Adrenal gland (tissue), 12 donors: ENCODE data around the gene STK32C. TPM values are rescaled to one million over a fixed set of nuclear protein-coding genes. Genes with fewer than 3 reads are reported as not detected.

Experiments used
- DNase-seq, 7 donors: peaks; one replicate each; pipeline ENCODE4 v3.0.0-alpha.2; 2019 to 2020
- H3K27ac ChIP-seq, 5 donors: fragments of 200-600 bp; sonication (generic) in 4 of 5; 1 replicate in 3 of 5; 2 replicates in 2 of 5; pipeline versions ENCODE4 v1.5.1 to v1.8.0; 2016 to 2020; ENCODE audit warnings: mild to moderate bottlenecking in 1 of 5
- H3K27me3 ChIP-seq: fragments of 200-600 bp; 2 replicates; pipeline ENCODE4 v1.8.0; 2021
- H3K36me3 ChIP-seq, 2 donors: fragments of 200-600 bp; replicated peaks in 1 of 2; 1 replicate in 1 of 2; 2 replicates in 1 of 2; pipeline versions ENCODE4 v1.5.1 to v1.8.0; 2018 to 2022
- H3K4me1 ChIP-seq, 2 donors: fragments of 200-600 bp; replicated peaks in 1 of 2; 1 replicate in 1 of 2; 2 replicates in 1 of 2; pipeline versions ENCODE4 v1.5.1 to v1.8.0; 2018 to 2021
- H3K4me3 ChIP-seq, 4 donors: fragments of 200-600 bp; sonication (generic) in 3 of 4; one replicate each; pipeline ENCODE4 v1.5.1; 2016 to 2018
- H3K9me3 ChIP-seq, 3 donors: fragments of 200-600 bp; sonication (generic) in 1 of 3; replicated peaks in 1 of 3; 1 replicate in 2 of 3; 2 replicates in 1 of 3; pipeline versions ENCODE4 v1.5.1 to v1.8.0; 2016 to 2021
- CTCF ChIP-seq, 6 experiments: fragments of 450-650 bp in 4 of 6; fragments of 200-600 bp in 2 of 6; sonication (generic) in 1 of 6; IDR thresholded peaks; 1 replicate in 5 of 6; 2 replicates in 1 of 6; pipeline versions ENCODE4 v1.5.1 to v1.8.0; 2016 to 2021; ENCODE audit warnings: antibody characterized with exemption in 6 of 6, mild to moderate bottlenecking in 2 of 6, moderate library complexity in 1 of 6
- POLR2A ChIP-seq, 2 donors: fragments of 450-650 bp; IDR thresholded peaks; one replicate each; pipeline ENCODE4 v1.6.1; 2017; ENCODE audit warnings: antibody characterized with exemption in 2 of 2, mild to moderate bottlenecking in 2 of 2, moderate library complexity in 1 of 2
- WGBS, 4 donors: extraction: QIAGEN DNeasy Blood & Tissue Kit in 2 of 4; methylation state at CpG; one replicate each; pipeline versions ENCODE4 v1.1.5 to v1.1.7; 2013 to 2017; 5-methylcytosine and 5-hydroxymethylcytosine counted together
- intact Hi-C, 2 donors: fragments of 100-400 bp; cut with DNase I; formaldehyde crosslinking; loops; one replicate each; pipeline versions ENCODE4 v1.14.1 to v1.15.0; 2022 to 2023
- polyA plus RNA-seq, 3 donors: library from polyadenylated mRNA; stranded (reverse); fragments of 200-250 nt in 2 of 3; fragments of 350-450 nt in 1 of 3; fragmentation: Illumina TruSeq in 1 of 3; extraction: RNeasy Lipid Tissue Mini Kit (QIAGEN cat#74804) in 1 of 3; gene quantifications; one replicate each; pipeline ENCODE4 v1.2.3, GENCODE V29; 2013 to 2014
- total RNA-seq, 9 donors: library from RNA; depleted of rRNA in 4 of 9; stranded (reverse); fragments of >200 nt in 4 of 9; fragments of 120-200 nt in 1 of 9; fragmentation: NEBNext Ultra II Directional in 1 of 9; extraction: Animal tissue kit (Norgen Biotek cat#: 25700) in 1 of 9; gene quantifications; one replicate each; pipeline versions ENCODE4 v1.1.0 to v1.2.4, GENCODE V29; 2013 to 2023
- donor health status: healthy with polysubstance abuse.
- donor health status: Bipolar disorder and iron deficiency.
- donor health status: DM: yes; HTN: yes; CAD: no.
- donor health status: DM: no; HTN: no; CAD: no.
- donor health status: DM: no; HTN: no; CAD: no.
- donor health status: DM: yes; HTN: yes; CAD: no.

Gene STK32C
- total and polyA plus RNA-seq, 12 donors = 2.8 to 36.5 (median 15.9) TPM

- Histone ChIP-seq H3K4me1 (no peaks in the 10 kb centered on the region), H3K27ac (no peak overlapping the region), H3K27me3 (no peaks in the 10 kb centered on the region), H3K36me3 (no peaks in the 10 kb centered on the region), H3K4me3 (no peak overlapping the region), H3K9me3 (no peaks in the 10 kb centered on the region)
- TF ChIP-seq CTCF (IDR thresholded peaks at IDR 0.05) = no peak
- no peak for TF ChIP-seq POLR2A (IDR thresholded peaks at IDR 0.05)
- 86 to 93% (median 91%) methylated on average over 13 of the region's 13 CpGs for WGBS, 4 donors
- no peak for DNase-seq
- intact Hi-C loops = no loop called here
Observed at GRCh38 chr10:132231656-132232022, 76.1 kb downstream of the STK32C start.

- Histone ChIP-seq H3K36me3 (no peaks in the 10 kb centered on the region), H3K9me3 (no peaks in the 10 kb centered on the region), H3K27me3 (no peaks in the 10 kb centered on the region), H3K4me1 (no peaks in the 10 kb centered on the region), H3K4me3 (peak overlapping the region in 1 of 4 donors; percentile 29), H3K27ac (peak overlapping the region in 1 of 5 donors; percentile 69)
- intact Hi-C loops = no loop called here
- 61 to 82% (median 73%) methylated on average over 9 to 21 of the region's 21 CpGs for WGBS, 4 donors
- no peak for TF ChIP-seq CTCF (IDR thresholded peaks at IDR 0.05)
- no peak for DNase-seq
Observed at GRCh38 chr10:132230557-132231210, 77.1 kb downstream of the STK32C start.

GRCh38 chr10:132229834-132230556 lies 77.8 kb downstream of the STK32C start:
- peak in 1 of 2 donors; percentile 35 for TF ChIP-seq POLR2A (IDR thresholded peaks at IDR 0.05)
- TF ChIP-seq CTCF (IDR thresholded peaks at IDR 0.05) = no peak
- H3K36me3 ChIP-seq = no peaks in the 10 kb centered on the region
- H3K4me3 ChIP-seq = peak overlapping the region in 1 of 4 donors; percentile 29
- 59 to 69% (median 62%) methylated on average over 9 to 36 of the region's 36 CpGs for WGBS, 4 donors
- H3K27ac ChIP-seq = peak overlapping the region in 2 of 5 donors; percentile 7 to 69
- no peaks in the 10 kb centered on the region for H3K4me1 ChIP-seq
- DNase-seq = peak in 4 of 7 donors; percentile 30 to 62 (median 36)
- no peaks in the 10 kb centered on the region for H3K27me3 ChIP-seq
- intact Hi-C loops = loop anchor here in 1 of 2 donors (5.0 kb wide), 1 partner anchor 222 kb away; no protein-coding TSS in a partner anchor
- no peaks in the 10 kb centered on the region for H3K9me3 ChIP-seq

- Histone ChIP-seq H3K4me3 (no peak overlapping the region), H3K9me3 (no peaks in the 10 kb centered on the region), H3K27ac (no peak overlapping the region), H3K4me1 (no peaks in the 10 kb centered on the region), H3K36me3 (no peaks in the 10 kb centered on the region), H3K27me3 (no peaks in the 10 kb centered on the region)
- WGBS, 4 donors = 73 to 85% (median 77%) methylated on average over 6 of the region's 6 CpGs
- no peak for DNase-seq
- TF ChIP-seq CTCF (IDR thresholded peaks at IDR 0.05) = no peak
- no peak for TF ChIP-seq POLR2A (IDR thresholded peaks at IDR 0.05)
- intact Hi-C loops = loop anchor here in 1 of 2 donors (5.0 kb wide), 1 partner anchor 223 kb away; no protein-coding TSS in a partner anchor
Observed at GRCh38 chr10:132229096-132229495, 78.7 kb downstream of the STK32C start.
